H1 (cell line): Measurements from ENCODE around the gene SULF2. TPM values are rescaled to one million over a fixed set of nuclear protein-coding genes. Genes with fewer than 3 reads are reported as not detected.

ENCODE experiments used
- CTCF ChIA-PET: fragments of 300-600 bp; sonication (Branson Sonifier 250); formaldehyde crosslinking; loops from one replicate; lab custom pipeline; 2021; ENCODE audit not compliant: partially characterized antibody; lab: Charles Lee
- POLR2A ChIA-PET: fragments of 300-600 bp; sonication (Branson Sonifier 250); formaldehyde crosslinking; loops from one replicate; lab custom pipeline; 2021; ENCODE audit warnings: inconsistent platforms; ENCODE audit not compliant: partially characterized antibody; lab: Charles Lee
- DNase-seq, 2 experiments: peaks; one replicate each; pipeline versions ENCODE4 v3.0.0 to v3.0.0-alpha.2; 2010 to 2022; ENCODE audit warnings: low spot score in 2 of 2, low read depth in 1 of 2, mixed read lengths in 1 of 2
- FAIRE-seq: peaks from 2 replicates; lab custom pipeline; 2011; peaks lifted over from hg19 to GRCh38; lab: Jason Lieb, UNC
- H2AFZ ChIP-seq: 2 replicates; pipeline ENCODE4 v1.8.1; 2012; ENCODE audit warnings: low read length, inconsistent platforms
- H2AK5ac ChIP-seq: 2 replicates; pipeline ENCODE4 v1.6.1; 2013; ENCODE audit warnings: low read depth, low read length
- H2BK120ac ChIP-seq: replicated peaks from 2 replicates; pipeline ENCODE3; 2013; ENCODE audit warnings: low read depth, low read length, inconsistent platforms
- H2BK12ac ChIP-seq: 2 replicates; pipeline ENCODE4 v1.6.1; 2013; ENCODE audit warnings: low read depth, low read length
- H2BK15ac ChIP-seq: 2 replicates; pipeline ENCODE4 v1.6.1; 2013; ENCODE audit warnings: low read length
- H2BK20ac ChIP-seq: 2 replicates; pipeline ENCODE4 v1.6.1; 2013; ENCODE audit warnings: low read length
- H2BK5ac ChIP-seq: 2 replicates; pipeline ENCODE4 v1.6.1; 2013; ENCODE audit warnings: low read depth, low read length
- H3K14ac ChIP-seq: 2 replicates; pipeline ENCODE4 v1.6.1; 2013; ENCODE audit warnings: inconsistent platforms; ENCODE audit not compliant: insufficient read length
- H3K18ac ChIP-seq: 2 replicates; pipeline ENCODE4 v1.6.1; 2013; ENCODE audit warnings: low read length; ENCODE audit errors: extremely low read depth
- H3K23ac ChIP-seq: 2 replicates; pipeline ENCODE4 v1.6.1; 2013; ENCODE audit warnings: inconsistent platforms; ENCODE audit not compliant: insufficient read length
- H3K23me2 ChIP-seq: 2 replicates; pipeline ENCODE4 v1.6.1; 2013; ENCODE audit warnings: low read depth, low read length
- H3K27ac ChIP-seq: 2 replicates; pipeline ENCODE4 v1.6.1; 2011; ENCODE audit warnings: low read depth, low read length, inconsistent platforms
- H3K27me3 ChIP-seq, 4 experiments: replicated peaks in 1 of 4; 1 replicate in 1 of 4; 2 replicates in 3 of 4; pipeline versions ENCODE4 v1.6.1 to v1.8.1; 2011 to 2013; ENCODE audit warnings: low read length in 3 of 4, mild to moderate bottlenecking in 3 of 4, inconsistent platforms in 2 of 4, mixed read lengths in 2 of 4, moderate library complexity in 1 of 4; ENCODE audit not compliant: control insufficient read depth in 3 of 4, insufficient read depth in 3 of 4; ENCODE audit errors: extremely low read depth in 1 of 4
- H3K36me3 ChIP-seq, 4 experiments: 2 replicates each; pipeline versions ENCODE4 v1.6.1 to v1.8.1; 2011 to 2013; ENCODE audit warnings: mild to moderate bottlenecking in 4 of 4, low read length in 3 of 4, moderate library complexity in 2 of 4, control low read depth in 1 of 4, inconsistent platforms in 1 of 4; ENCODE audit not compliant: insufficient read depth in 4 of 4, control insufficient read depth in 2 of 4
- H3K4ac ChIP-seq: replicated peaks from 2 replicates; pipeline ENCODE3; 2013; ENCODE audit warnings: low read length, low read depth, mixed read lengths, inconsistent platforms; ENCODE audit not compliant: insufficient read length
- H3K4me1 ChIP-seq, 4 experiments: replicated peaks in 1 of 4; 1 replicate in 1 of 4; 2 replicates in 3 of 4; pipeline versions ENCODE4 v1.6.1 to v1.8.1; 2011 to 2013; ENCODE audit warnings: low read length in 3 of 4, inconsistent platforms in 2 of 4, mixed read lengths in 1 of 4; ENCODE audit not compliant: insufficient read depth in 4 of 4, control insufficient read depth in 3 of 4
- H3K4me2 ChIP-seq, 2 experiments: 2 replicates each; pipeline versions ENCODE4 v1.6.1 to v1.8.1; 2011 to 2013; ENCODE audit warnings: low read depth in 2 of 2, low read length in 2 of 2, control low read depth in 1 of 2, inconsistent platforms in 1 of 2, mild to moderate bottlenecking in 1 of 2; ENCODE audit not compliant: insufficient read depth in 1 of 2
- H3K4me3 ChIP-seq, 4 experiments: fragments of 200-600, 300-600 bp in 1 of 4; sonication (generic), shearing (Covaris generic), sonication (Bioruptor Twin) in 1 of 4; 2 replicates each; pipeline versions ENCODE4 v1.5.1 to v1.8.1; 2011 to 2016; ENCODE audit warnings: low read length in 4 of 4, low read depth in 3 of 4, control low read depth in 2 of 4, inconsistent platforms in 2 of 4, mild to moderate bottlenecking in 2 of 4, mixed read lengths in 1 of 4, moderate library complexity in 1 of 4; ENCODE audit not compliant: insufficient read depth in 2 of 4; ENCODE audit errors: extremely low read depth in 1 of 4
- H3K56ac ChIP-seq: replicated peaks from 2 replicates; pipeline ENCODE3; 2013; ENCODE audit warnings: low read depth, mild to moderate bottlenecking, mixed read lengths, low read length, inconsistent platforms; ENCODE audit not compliant: insufficient read length
- H3K79me1 ChIP-seq: 2 replicates; pipeline ENCODE4 v1.6.1; 2013; ENCODE audit warnings: low read depth, low read length, control low read depth
- H3K79me2 ChIP-seq, 2 experiments: 2 replicates each; pipeline versions ENCODE4 v1.6.1 to v1.8.1; 2012 to 2013; ENCODE audit warnings: low read length in 2 of 2, mild to moderate bottlenecking in 2 of 2, inconsistent platforms in 1 of 2; ENCODE audit not compliant: insufficient read depth in 2 of 2, control insufficient read depth in 1 of 2
- H3K9ac ChIP-seq, 4 experiments: replicated peaks in 1 of 4; 1 replicate in 1 of 4; 2 replicates in 3 of 4; pipeline versions ENCODE4 v1.6.1 to v1.8.1; 2011 to 2013; ENCODE audit warnings: low read depth in 3 of 4, low read length in 3 of 4, control low read depth in 2 of 4, mild to moderate bottlenecking in 2 of 4, moderate library complexity in 2 of 4, inconsistent platforms in 1 of 4; ENCODE audit errors: extremely low read depth in 1 of 4
- H3K9me3 ChIP-seq, 2 experiments: 2 replicates each; pipeline versions ENCODE4 v1.6.1 to v1.8.1; 2012 to 2013; ENCODE audit warnings: mild to moderate bottlenecking in 2 of 2, moderate library complexity in 2 of 2, control low read depth in 1 of 2, inconsistent platforms in 1 of 2, low read depth in 1 of 2, low read length in 1 of 2, mixed read lengths in 1 of 2; ENCODE audit not compliant: insufficient read depth in 2 of 2
- H4K20me1 ChIP-seq, 2 experiments: replicated peaks in 1 of 2; 2 replicates each; pipeline versions ENCODE3 to v1.8.1; 2011 to 2013; ENCODE audit warnings: inconsistent platforms in 2 of 2, low read length in 2 of 2, mild to moderate bottlenecking in 1 of 2; ENCODE audit not compliant: insufficient read depth in 2 of 2, control insufficient read depth in 1 of 2
- H4K5ac ChIP-seq: 2 replicates; pipeline ENCODE4 v1.6.1; 2013; ENCODE audit warnings: low read length, low read depth, mixed read lengths, inconsistent platforms; ENCODE audit not compliant: insufficient read length
- H4K8ac ChIP-seq: 2 replicates; pipeline ENCODE4 v1.8.0; 2013; ENCODE audit warnings: mild to moderate bottlenecking, moderate library complexity, low read length, inconsistent platforms; ENCODE audit not compliant: insufficient read depth; ENCODE audit errors: extremely low read depth
- H4K91ac ChIP-seq: replicated peaks from 2 replicates; pipeline ENCODE3; 2013; ENCODE audit warnings: low read length, mixed read lengths, inconsistent platforms; ENCODE audit not compliant: insufficient read length
- BACH1 ChIP-seq: IDR thresholded peaks from 2 replicates; pipeline ENCODE4 v1.6.1; 2012; ENCODE audit warnings: low read length, improper control_type of control experiment
- CTBP2 ChIP-seq: IDR thresholded peaks from 2 replicates; pipeline ENCODE4 v1.7.0; 2011; ENCODE audit warnings: borderline replicate concordance, mild to moderate bottlenecking, moderate library complexity, mixed read lengths, low read length; ENCODE audit not compliant: insufficient read depth, insufficient read length
- EP300 ChIP-seq, 2 experiments: IDR thresholded peaks; 1 replicate in 1 of 2; 2 replicates in 1 of 2; pipeline ENCODE4 v1.6.1; 2011 to 2012; ENCODE audit warnings: low read depth in 2 of 2, low read length in 2 of 2, mild to moderate bottlenecking in 2 of 2, borderline replicate concordance in 1 of 2, inconsistent platforms in 1 of 2, moderate library complexity in 1 of 2
- FOSL1 ChIP-seq: IDR thresholded peaks from 2 replicates; pipeline ENCODE4 v1.6.1; 2011; ENCODE audit warnings: mild to moderate bottlenecking, low read depth, low read length, moderate library complexity; ENCODE audit not compliant: insufficient read depth
- RFX5 ChIP-seq: IDR thresholded peaks from 2 replicates; pipeline ENCODE4 v1.6.1; 2011; ENCODE audit warnings: low read depth, low read length, improper control_type of control experiment, borderline replicate concordance
- TAF7 ChIP-seq: optimal IDR thresholded peaks from 2 replicates; pipeline ENCODE3; 2011; ENCODE audit warnings: low read depth, mild to moderate bottlenecking, inconsistent platforms, low read length, moderate library complexity, borderline replicate concordance
- TCF12 ChIP-seq: IDR thresholded peaks from 2 replicates; pipeline ENCODE4 v1.6.1; 2011; ENCODE audit warnings: low read depth, mild to moderate bottlenecking, low read length
- YY1 ChIP-seq: IDR thresholded peaks from 2 replicates; pipeline ENCODE4 v1.6.1; 2011; ENCODE audit warnings: low read depth, mild to moderate bottlenecking, low read length
- ZNF274 ChIP-seq: IDR thresholded peaks from 2 replicates; pipeline ENCODE4 v1.7.0; 2012; ENCODE audit warnings: low read length, borderline replicate concordance; ENCODE audit errors: extremely low read depth
- WGBS, 2 experiments: shearing (Covaris generic) in 1 of 2; methylation state at CpG; one replicate each; pipeline versions ENCODE4 v1.1.6 to v1.1.7; 2013 to 2015; ENCODE audit warnings: low lambda C conversion rate in 2 of 2, mixed read lengths in 2 of 2, inconsistent platforms in 1 of 2, low coverage in 1 of 2, missing lambda C conversion rate in 1 of 2; ENCODE audit not compliant: insufficient replicate concordance in 2 of 2, insufficient coverage in 1 of 2, insufficient read length in 1 of 2; ENCODE audit errors: extremely low coverage in 1 of 2, missing lambda C conversion rate in 1 of 2; 5-methylcytosine and 5-hydroxymethylcytosine counted together
- polyA plus RNA-seq, 7 experiments: library from polyadenylated mRNA; depleted of rRNA in 3 of 7; stranded (reverse) in 5 of 7; unstranded in 2 of 7; fragments of >200 nt in 5 of 7; fragments of 200-250 nt in 2 of 7; gene quantifications; 1 replicate in 5 of 7; 2 replicates in 1 of 7; 4 replicates in 1 of 7; pipeline versions ENCODE4 v1.2.1 to v1.2.3, GENCODE V29; 2011 to 2013; ENCODE audit warnings: missing spikeins in 2 of 7, mixed read lengths in 2 of 7
- total RNA-seq: library from RNA; stranded (reverse); fragmentation: NEBNext Ultra II Directional; extraction: Animal tissue kit (Norgen Biotek cat#: 25700); gene quantifications from 2 replicates; pipeline ENCODE4 v1.2.1, GENCODE V29; 2021

SULF2 gene
- total and polyA plus RNA-seq, 2 of the 8 experiments (the other 6 are each of a cell fraction or from before 2014, with no cell fraction given) = 15.7 to 28.2 TPM

DNA sequence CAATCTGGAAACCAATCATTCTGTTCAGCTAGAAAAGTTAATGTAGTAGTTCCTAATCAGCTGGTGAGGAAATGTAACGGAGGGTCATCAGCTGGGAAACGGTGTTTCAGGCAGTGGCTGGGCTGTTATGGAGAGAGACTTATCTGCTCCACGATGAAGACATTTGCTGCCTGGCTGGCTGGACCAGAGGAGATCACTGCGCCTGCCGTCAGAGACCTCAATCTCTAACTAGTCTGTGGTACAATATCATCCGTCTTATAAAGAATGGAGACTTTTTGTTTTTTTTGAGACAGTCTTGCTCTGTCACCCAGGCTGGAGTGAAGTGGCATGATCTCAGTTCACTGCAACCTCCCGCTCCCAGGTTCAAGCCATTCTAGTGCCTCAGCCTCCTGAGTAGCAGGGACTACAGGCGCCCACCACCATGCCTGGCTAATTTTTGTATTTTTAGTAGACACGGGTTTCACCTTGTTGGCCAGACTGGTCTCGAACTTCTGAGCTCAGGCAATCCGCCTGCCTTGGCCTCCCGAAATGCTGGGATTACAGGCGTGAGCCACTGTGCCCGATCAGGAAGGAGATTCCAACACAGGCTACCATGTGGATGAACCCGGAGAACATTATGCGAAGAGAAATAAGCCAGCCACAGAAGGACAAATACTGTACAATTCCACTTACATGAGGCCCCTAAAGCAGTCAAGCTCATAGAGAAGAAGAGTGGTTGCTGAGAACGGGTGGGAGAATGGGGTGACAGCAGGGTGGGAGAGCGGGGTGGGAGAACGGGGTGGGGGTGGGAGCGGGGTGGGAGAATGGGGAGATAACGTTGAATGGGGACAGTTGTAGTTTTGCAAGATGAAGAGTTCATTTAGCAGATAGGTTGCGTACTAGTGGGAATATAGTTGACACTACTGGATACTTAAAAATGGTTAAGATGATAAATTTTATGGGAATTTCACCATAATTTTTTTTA, 115.1 kb downstream of the SULF2 start:
- no peak overlapping the region for H3K4me3 ChIP-seq
- H3K14ac ChIP-seq = no peak overlapping the region
- no peak overlapping the region for H2AFZ ChIP-seq
- H3K9me3 ChIP-seq = no peaks in the 10 kb centered on the region
- no peak overlapping the region for H2BK5ac ChIP-seq
- no peak overlapping the region for H3K27ac ChIP-seq
- no peak overlapping the region for H2BK12ac ChIP-seq
- TF ChIP-seq ZNF274 (no peak), RFX5 (no peak), EP300 (IDR thresholded peaks at IDR 0.05; ENCODE audit: borderline replicate concordance in 1 of 2, low read depth in 2 of 2, low read length in 2 of 2) (no peak), TCF12 (no peak), BACH1 (no peak), CTBP2 (no peak), FOSL1 (no peak), YY1 (no peak), TAF7 (no peak)
- no peak overlapping the region for H2BK20ac ChIP-seq
- no peak overlapping the region for H3K56ac ChIP-seq
- H3K23me2 ChIP-seq = no peaks in the 10 kb centered on the region; the same call in 1 of the 2 replicates
- H4K5ac ChIP-seq = no peak overlapping the region
- no peak overlapping the region for H3K4ac ChIP-seq
- no peaks in the 10 kb centered on the region for H3K36me3 ChIP-seq
- H3K23ac ChIP-seq = no peak overlapping the region
- no peak for DNase-seq
- no peaks in the 10 kb centered on the region for H3K79me1 ChIP-seq
- 89 to 100% methylated on average over 2 to 18 of the region's 22 CpGs for WGBS, 2 experiments
- H3K9ac ChIP-seq = no peak overlapping the region
- no peaks in the 10 kb centered on the region for H3K27me3 ChIP-seq
- ChIA-PET CTCF (interaction anchor here (0.6 to 1.8 kb wide), 4 partner anchors 8 to 66 kb away, joined by 3 to 4 read pairs (median 4); no protein-coding TSS in a partner anchor), POLR2A (no interaction called here)
- H3K4me1 ChIP-seq = peaks cover 0 to under 1% (median 0%) of the 10 kb centered on the region in 4 experiments; a peak in 1 of 7 replicates
- H2AK5ac ChIP-seq = no peak overlapping the region
- H2BK120ac ChIP-seq = no peak overlapping the region
- H4K8ac ChIP-seq = no peak overlapping the region
- H4K91ac ChIP-seq = no peak overlapping the region
- no peak overlapping the region for H3K18ac ChIP-seq
- H3K79me2 ChIP-seq = no peaks in the 10 kb centered on the region
- H4K20me1 ChIP-seq = no peaks in the 10 kb centered on the region
- no peak overlapping the region for H2BK15ac ChIP-seq
- H3K4me2 ChIP-seq = no peak overlapping the region
- no peak for FAIRE-seq
